NCI-H82 (cell line): Measurements from ENCODE around the gene FARP1.

Experiments
- DNase-seq: peaks from one replicate; lab custom pipeline; 2025; lab: John Stamatoyannopoulos, UW

FARP1 gene

DNA sequence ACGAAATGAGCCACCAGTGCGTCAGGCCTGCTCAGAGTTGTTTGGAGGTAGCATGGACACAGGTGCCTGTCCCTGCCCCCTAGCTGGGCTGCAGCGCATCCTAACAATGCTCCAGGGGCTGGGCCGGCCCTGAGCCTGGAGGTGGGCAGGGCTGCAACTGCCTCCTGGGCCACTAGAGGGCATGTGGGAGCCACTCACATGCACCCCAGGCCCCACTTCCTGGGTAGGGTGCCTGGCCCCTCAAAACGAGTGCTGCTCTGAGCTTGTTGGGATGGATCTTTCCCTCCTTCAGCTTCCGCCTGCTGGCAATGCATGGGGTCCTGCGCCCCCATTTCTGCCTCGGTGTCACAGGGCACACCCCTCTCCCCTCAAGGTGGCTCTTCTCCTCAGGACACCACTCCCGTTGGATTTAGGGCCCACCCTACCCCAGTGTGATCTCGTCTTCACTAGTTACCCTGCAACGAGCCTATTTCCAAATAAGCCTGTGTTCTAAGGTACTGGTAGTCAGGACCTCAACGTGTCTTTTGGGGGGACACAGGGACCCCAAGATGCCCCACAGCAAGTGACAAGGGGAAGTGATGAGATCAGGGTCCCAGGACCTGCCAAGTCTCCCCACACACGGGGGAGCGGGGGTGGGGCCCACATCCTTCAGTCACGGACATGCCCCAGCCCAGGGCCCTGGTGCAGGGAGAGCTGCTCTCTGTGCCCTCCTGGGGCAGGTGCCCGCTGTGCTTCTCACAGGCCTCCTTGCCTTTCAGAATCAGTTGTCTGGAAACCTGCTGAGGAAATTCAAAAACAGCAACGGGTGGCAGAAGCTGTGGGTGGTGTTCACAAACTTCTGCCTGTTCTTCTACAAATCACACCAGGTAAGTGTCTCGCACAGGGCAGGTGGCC is 302.7 kb downstream of the FARP1 start:
- peak; percentile 80 for DNase-seq

DNA sequence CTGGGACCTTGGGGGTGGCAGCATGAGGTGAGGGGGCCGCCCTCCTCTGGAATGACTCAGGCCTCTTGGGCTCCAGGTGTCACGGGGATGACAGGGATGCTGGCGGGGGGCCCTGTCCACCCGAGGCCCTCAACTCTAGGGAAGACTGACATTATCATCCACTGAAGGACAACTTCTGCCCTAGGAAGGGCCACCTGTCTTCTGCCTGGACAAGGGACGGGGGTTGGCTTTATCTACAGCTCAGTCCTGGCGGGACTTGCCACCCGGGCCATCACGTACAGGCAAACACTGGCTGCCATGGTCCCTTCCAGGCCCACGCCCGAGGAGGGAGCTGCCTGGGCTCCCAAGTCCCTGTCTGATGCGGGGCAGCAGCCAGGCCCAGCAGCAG is 303.3 kb downstream of the FARP1 start:
- no peak for DNase-seq

GRCh38 chr13:98447130-98447529 is 304.2 kb downstream of the FARP1 start:
- DNase-seq: no peak

DNA sequence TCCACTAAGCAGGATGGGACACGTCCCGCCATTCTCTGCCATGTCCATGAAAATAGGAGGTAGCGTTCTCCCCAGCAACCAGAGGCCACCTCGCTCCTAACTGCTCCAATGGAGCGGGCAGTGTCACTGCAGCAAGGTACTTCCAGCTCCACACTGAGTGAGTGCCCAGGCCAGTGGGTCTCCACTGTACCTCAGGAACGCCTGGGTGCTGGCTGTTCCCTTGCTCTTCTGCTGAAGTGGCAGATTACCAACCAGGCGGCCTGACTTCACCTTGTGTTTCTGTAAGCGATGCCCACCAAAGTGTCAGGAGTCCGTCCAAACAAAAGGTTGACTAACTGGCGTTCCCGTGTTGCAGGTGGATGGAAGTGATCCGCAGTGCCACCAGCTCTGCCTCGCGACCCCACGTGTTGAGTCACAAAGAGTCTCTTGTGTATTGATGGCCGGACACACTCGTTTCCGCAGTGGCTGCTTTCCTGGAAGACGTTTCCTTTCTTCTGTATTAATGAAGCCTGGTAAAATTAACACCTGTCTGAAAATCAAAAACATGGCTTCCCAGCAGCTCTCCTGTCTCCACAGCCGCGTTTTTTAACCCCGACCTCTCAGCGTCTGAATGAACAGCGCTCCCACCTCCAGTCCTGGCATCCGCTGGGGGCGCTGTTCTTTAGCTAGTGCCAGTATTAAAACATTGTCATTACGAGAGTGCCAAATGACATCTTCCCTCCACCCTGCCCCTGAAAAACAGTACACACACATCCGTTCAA is 305.2 kb downstream of the FARP1 start:
- DNase-seq: peak; percentile 91

- no peak for DNase-seq
These were observed 305.7 kb downstream of the FARP1 start for GRCh38 chr13:98448642-98448928.

GRCh38 chr13:98449273-98449672 is 306.4 kb downstream of the FARP1 start:
- no peak for DNase-seq

DNA sequence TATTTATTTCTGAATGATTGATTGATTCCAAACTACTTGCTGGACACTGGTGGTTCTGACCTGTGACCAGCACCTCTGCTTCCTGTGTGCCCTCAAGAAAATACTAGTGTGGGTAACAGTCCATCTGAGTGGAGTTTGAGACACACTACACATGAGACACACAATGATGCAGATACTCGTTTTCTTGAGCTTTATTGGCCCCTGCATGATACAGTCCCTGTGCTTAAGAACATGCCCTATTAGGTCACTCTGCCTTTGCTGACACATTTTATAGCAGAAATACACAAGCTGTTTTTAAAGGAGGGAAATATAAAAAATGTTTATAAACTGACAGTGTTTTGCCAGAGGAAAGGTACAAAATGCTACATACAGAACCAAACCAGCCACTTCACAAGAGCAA is 307.1 kb downstream of the FARP1 start:
- no peak for DNase-seq

DNA sequence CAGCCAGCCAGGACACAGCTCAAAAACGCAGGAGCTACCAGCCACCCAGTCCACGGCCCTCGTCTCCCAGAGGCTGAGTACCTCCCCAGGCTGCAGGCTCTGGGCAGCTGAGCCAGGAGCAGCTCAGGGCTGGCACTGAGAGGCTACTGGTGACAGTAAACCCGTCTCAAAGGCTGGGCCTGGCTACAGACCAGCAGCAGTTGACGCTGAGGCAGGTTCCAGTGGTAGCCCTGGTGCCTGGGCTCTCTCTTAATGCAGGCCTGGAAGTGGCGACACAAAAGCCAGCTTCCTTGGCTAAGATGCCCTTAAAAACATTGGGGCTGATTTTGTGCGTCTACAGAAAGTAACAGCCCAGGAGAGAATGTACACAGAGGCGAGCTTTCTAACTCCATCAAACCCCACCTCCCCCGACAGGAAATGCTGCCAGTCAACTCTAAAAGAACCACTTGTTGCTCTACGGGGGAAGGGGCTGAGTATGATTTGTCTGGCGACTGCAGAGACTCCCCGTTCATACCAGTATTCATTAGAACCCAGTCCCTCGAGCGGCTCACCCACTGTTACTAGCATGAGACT is 307.7 kb downstream of the FARP1 start:
- no peak for DNase-seq

GRCh38 chr13:98451676-98452470 is 309.0 kb downstream of the FARP1 start:
- DNase-seq: no peak

GRCh38 chr13:98452851-98453843 is 310.3 kb downstream of the FARP1 start:
- DNase-seq: no peak

- no peak for DNase-seq
These were observed 311.5 kb downstream of the FARP1 start for GRCh38 chr13:98454389-98454881.

DNA sequence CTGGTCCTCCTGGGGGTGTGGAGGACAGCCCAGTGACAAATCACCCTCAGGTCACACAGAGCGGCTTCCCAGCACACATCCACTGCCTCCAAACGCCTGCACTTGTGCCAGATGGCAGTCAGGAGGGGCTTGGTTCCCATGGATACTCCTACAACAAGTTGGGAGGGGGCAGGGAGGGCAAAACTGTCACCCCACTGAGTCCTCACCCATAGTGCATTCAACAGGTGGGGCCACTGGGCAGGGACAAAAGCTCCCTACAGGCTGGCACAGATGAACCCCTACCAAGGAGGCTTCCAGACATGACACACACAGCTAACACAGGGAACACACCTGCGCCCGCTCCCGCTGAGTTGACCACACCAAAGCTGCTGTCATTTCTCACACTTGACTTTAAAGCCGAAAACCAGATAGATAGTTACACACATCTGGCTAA is 313.5 kb downstream of the FARP1 start:
- peak; percentile 57 for DNase-seq

GRCh38 chr13:98457053-98457452 is 314.2 kb downstream of the FARP1 start:
- no peak for DNase-seq

DNA sequence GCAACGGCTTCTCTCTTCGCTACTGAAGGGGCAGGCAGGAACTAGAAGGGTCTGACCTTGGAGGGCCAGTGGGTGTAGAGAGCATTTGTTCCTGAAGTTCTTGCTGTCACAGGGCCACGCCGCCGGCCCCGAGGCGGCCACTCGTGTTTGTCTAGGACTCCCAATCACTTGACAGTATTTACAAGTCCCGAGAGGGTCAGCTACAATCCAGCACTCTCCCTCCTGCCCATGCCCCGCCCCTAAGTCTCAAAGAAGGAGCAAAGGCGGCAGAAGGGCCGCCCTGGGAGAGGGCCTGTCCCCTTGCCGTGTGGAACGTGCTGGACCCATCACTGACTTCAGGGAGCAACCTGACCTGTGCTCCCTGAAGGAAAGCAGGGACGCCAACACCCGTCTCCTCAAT is 315.5 kb downstream of the FARP1 start:
- no peak for DNase-seq

DNA sequence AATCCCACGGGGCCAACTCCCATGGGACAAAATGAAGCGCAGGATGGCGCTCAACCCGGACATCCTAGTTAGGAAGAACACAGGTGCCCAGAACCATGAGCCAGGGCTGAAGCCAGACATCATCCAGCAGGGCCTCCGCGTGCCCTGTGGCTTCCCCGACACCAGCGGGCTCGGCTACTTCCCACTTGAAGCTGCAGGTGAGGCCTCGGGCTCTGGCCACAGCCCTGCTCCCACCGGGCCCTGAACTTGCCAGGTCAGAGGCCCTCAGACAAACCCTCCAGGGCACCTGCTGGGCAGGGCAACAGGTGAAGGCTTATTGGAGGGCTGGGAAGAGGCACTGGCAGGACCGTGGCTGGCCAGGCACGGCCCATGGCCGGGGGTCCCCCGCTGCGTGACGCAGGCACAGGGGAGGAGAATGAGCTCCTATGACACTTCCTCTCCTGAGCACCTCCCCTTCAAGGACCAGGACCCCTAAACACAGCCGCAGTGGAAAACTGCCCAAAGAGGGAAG is 316.3 kb downstream of the FARP1 start:
- DNase-seq: no peak

DNA sequence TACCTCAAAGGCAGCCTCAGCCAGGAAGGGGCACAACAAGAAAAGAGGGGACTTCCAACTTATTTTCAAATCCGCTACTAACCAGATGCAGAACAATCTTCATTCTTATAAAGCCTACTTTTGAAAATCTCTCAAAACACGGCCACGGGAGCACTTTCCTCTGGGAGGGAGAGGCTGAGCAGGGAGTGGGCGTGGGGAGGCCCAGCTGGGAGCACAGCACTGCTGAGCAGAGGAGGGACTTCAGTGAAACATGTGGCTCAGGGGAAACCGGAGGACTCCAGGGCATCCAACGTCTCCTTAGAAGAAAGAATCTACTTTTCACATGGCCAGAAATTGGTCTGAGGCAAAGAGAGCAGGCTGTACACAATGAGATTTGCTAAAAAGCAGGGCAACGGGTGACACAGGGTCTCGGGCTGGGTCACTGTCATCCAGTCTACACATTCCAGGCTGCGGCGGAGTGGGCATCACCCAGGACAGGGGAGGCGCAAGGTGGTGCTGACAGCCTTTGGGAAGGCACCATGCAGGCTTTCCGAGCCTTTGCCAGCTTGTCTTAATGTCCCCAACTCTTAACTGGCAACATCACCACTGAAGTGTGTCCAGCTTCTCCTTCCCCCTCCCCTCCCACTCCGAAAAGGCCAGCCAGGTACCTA is 317.0 kb downstream of the FARP1 start:
- no peak for DNase-seq

GRCh38 chr13:98460516-98460915 is 317.6 kb downstream of the FARP1 start:
- no peak for DNase-seq

DNA sequence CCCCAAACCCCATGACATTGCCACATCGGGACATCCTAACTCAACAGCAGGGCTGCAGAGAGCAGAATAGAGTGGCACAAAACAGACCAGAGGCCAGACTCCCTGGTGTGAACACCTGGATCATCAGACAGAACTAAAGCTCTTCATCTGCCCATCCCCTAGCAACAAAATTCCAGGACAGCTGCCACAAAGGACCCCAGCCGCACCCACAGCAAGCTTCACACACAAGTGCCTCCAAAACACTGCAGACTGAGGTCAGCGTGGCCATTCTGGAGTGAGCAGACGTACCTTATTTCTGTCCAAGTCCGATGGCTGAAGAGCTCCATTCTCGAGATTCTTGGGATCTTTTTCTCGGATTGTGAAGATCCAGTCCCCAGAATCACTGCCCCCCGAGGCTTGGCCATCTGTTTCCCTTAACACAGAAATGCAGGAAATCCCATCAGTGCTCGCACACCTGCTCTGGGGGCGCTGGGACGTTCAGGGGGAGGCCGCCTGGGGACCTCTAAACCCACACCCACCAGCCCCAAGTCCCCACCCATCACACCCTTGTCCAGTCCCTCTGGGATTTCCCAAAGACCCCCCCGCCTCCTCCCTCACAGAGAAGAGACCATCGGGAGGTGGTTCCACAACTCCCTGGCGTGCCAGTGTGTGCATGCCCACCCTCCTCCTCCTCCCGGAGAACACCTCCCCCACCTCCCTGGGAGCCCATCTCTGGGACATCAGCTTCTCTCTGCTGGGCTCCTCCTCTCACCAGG is 318.8 kb downstream of the FARP1 start:
- DNase-seq: peak; percentile 42

DNA sequence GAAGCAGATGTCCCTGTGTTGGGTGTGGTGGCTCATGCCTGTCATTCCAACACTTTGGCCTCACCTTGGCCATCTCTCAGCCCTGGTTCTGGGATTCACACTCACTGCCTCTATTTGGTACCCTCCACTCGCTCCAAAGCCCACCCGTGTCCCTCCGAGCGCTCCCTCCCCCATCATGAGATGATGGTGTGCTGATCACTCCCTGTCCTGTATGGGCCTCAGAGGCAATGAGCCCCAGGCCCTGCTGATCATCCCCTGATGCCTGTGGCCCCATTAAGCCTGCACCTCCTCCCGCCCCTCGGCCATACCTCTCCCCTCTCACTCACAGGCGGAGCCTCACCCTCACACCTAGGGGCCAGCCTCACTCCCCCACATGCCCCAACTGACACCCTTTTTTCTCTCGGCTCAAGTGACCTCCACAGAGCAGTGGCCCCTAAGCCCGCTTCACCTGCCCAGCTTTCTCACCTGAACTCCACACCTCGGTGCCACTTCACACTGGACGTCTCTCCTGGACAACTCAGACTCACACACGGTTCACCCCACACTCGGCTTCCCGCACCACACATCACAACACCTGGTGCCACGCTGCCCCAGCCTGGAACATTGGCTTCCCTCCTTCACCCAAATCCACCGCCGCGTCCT is 319.5 kb downstream of the FARP1 start:
- no peak for DNase-seq
